HepG2 (cell line): ENCODE measurements around the gene SFPQ. TPM values are rescaled to one million over a fixed set of nuclear protein-coding genes. Genes with fewer than 3 reads are reported as not detected.
A peak's percentile ranks its signal among the peaks of the same experiment; 100 is the strongest.

Experiments
- ARNT ChIP-seq: fragments of 450-650 bp; IDR thresholded peaks from 2 replicates; pipeline ENCODE4 v1.6.1; 2017
- E2F5 ChIP-seq: sonication (generic); formaldehyde crosslinking; conservative IDR thresholded peaks from 2 replicates; pipeline ENCODE4 v1.4.0; 2020; ENCODE audit warnings: missing genetic modification reagents
- FOXP1 ChIP-seq, 2 experiments: fragments of 450-650 bp in 1 of 2; IDR thresholded peaks; 2 replicates each; pipeline ENCODE4 v1.6.1; 2017 to 2018; ENCODE audit warnings: antibody characterized with exemption in 1 of 2
- HMG20B ChIP-seq: conservative IDR thresholded peaks from 2 replicates; pipeline ENCODE4 v1.6.1; 2016; ENCODE audit warnings: missing genetic modification reagents, missing compliant biosample characterization
- IKZF5 ChIP-seq: IDR thresholded peaks from 2 replicates; pipeline ENCODE4 v1.6.1; 2018; ENCODE audit warnings: missing genetic modification reagents, mild to moderate bottlenecking, missing compliant biosample characterization
- IRF1 ChIP-seq: sonication (generic); formaldehyde crosslinking; IDR thresholded peaks from 2 replicates; pipeline ENCODE4 v1.4.0; 2020; ENCODE audit warnings: low read depth, mild to moderate bottlenecking, missing genetic modification reagents
- ONECUT2 ChIP-seq: sonication (generic); formaldehyde crosslinking; IDR thresholded peaks from 2 replicates; pipeline ENCODE4 v1.4.0; 2020; ENCODE audit warnings: missing genetic modification reagents
- PAWR ChIP-seq: sonication (generic); formaldehyde crosslinking; IDR thresholded peaks from 2 replicates; pipeline ENCODE4 v1.4.0; 2020; ENCODE audit warnings: missing genetic modification reagents, mild to moderate bottlenecking, borderline replicate concordance
- SNAPC2 ChIP-seq: sonication (generic); formaldehyde crosslinking; IDR thresholded peaks from 2 replicates; pipeline ENCODE4 v1.8.1; 2022; ENCODE audit warnings: mild to moderate bottlenecking, missing genetic modification reagents
- TMF1 ChIP-seq: sonication (generic); formaldehyde crosslinking; IDR thresholded peaks from 2 replicates; pipeline ENCODE4 v1.8.1; 2022; ENCODE audit warnings: low read depth, missing genetic modification reagents
- ZBTB2 ChIP-seq: sonication (generic); formaldehyde crosslinking; IDR thresholded peaks from 2 replicates; pipeline ENCODE4 v1.8.0; 2022; ENCODE audit warnings: low read depth, missing genetic modification reagents
- ZBTB25 ChIP-seq: IDR thresholded peaks from 2 replicates; pipeline ENCODE4 v1.6.1; 2018; ENCODE audit warnings: missing genetic modification reagents
- ZC3H4 ChIP-seq: sonication (generic); formaldehyde crosslinking; IDR thresholded peaks from 2 replicates; pipeline ENCODE4 v1.4.0; 2020; ENCODE audit warnings: missing genetic modification reagents, borderline replicate concordance
- ZMAT5 ChIP-seq: sonication (generic); formaldehyde crosslinking; IDR thresholded peaks from 2 replicates; pipeline ENCODE4 v1.5.0; 2020; ENCODE audit warnings: mild to moderate bottlenecking, low read depth, missing genetic modification reagents, borderline replicate concordance
- ZNF326 ChIP-seq: sonication (generic); formaldehyde crosslinking; IDR thresholded peaks from 2 replicates; pipeline ENCODE4 v1.4.0; 2020; ENCODE audit warnings: missing genetic modification reagents, borderline replicate concordance
- ZNF441 ChIP-seq: sonication (generic); formaldehyde crosslinking; IDR thresholded peaks from 2 replicates; pipeline ENCODE4 v1.7.0; 2021; ENCODE audit warnings: missing genetic modification reagents, borderline replicate concordance
- ZNF652 ChIP-seq: IDR thresholded peaks from 2 replicates; pipeline ENCODE4 v1.6.1; 2016; ENCODE audit warnings: low read depth, borderline replicate concordance
- ZSCAN25 ChIP-seq: sonication (generic); formaldehyde crosslinking; IDR thresholded peaks from 2 replicates; pipeline ENCODE4 v1.8.0; 2022; ENCODE audit warnings: mild to moderate bottlenecking, missing genetic modification reagents
- ZSCAN9 ChIP-seq: IDR thresholded peaks from 2 replicates; pipeline ENCODE4 v1.6.1; 2016; ENCODE audit warnings: borderline replicate concordance
- ZUFSP ChIP-seq: sonication (generic); formaldehyde crosslinking; IDR thresholded peaks from 2 replicates; pipeline ENCODE4 v1.9.0; 2021; ENCODE audit warnings: missing genetic modification reagents, mild to moderate bottlenecking, borderline replicate concordance
- polyA plus RNA-seq, 8 experiments: library from polyadenylated mRNA; depleted of rRNA in 3 of 8; stranded (reverse) in 7 of 8; unstranded in 1 of 8; fragments of >200 nt; fragmentation: Illumina TruSeq in 4 of 8; extraction: Trizol in 4 of 8; gene quantifications; 2 replicates each; pipeline versions ENCODE4 v1.2.1 to v1.2.3, GENCODE V29; 2011 to 2016; ENCODE audit warnings: low read depth in 4 of 8, missing spikeins in 1 of 8, mixed read lengths in 1 of 8; ENCODE audit not compliant: insufficient read depth in 1 of 8
- total RNA-seq, 5 experiments: library from RNA; depleted of rRNA; stranded (reverse); fragments of >200 nt; fragmentation: Illumina TruSeq; extraction: Trizol; gene quantifications; 2 replicates each; pipeline ENCODE4 v1.2.3, GENCODE V29; 2016; ENCODE audit warnings: low read depth in 1 of 5

SFPQ gene
- total and polyA plus RNA-seq, 2 of the 13 experiments (the other 11 are each of a cell fraction or from before 2014, with no cell fraction given), result 101 to 292 TPM

- TF ChIP-seq ZUFSP (no peak), IKZF5 (peak; percentile 91), E2F5 (CRISPR knock-in tag) (0 out of 2 replicates have a peak, but pooled peaks have one; percentile 55), PAWR (no peak), ZMAT5 (CRISPR knock-in tag) (no peak), FOXP1 (IDR thresholded peaks at IDR 0.05) (no peak), FOXP1 (CRISPR knock-in tag; IDR thresholded peaks at IDR 0.05) (no peak), ZBTB25 (0 out of 2 replicates have a peak, but pooled peaks have one; percentile 36), HMG20B (CRISPR knock-in tag) (no peak), ZNF652 (no peak), ZSCAN9 (CRISPR knock-in tag) (peak; percentile 93), ZNF441 (CRISPR knock-in tag) (no peak), ONECUT2 (no peak), ZBTB2 (no peak), SNAPC2 (CRISPR knock-in tag) (no peak), ZSCAN25 (CRISPR knock-in tag) (no peak), ARNT (no peak), IRF1 (CRISPR knock-in tag) (no peak), ZC3H4 (CRISPR knock-in tag) (no peak), TMF1 (no peak), ZNF326 (CRISPR knock-in tag) (no peak)
Observed at GRCh38 chr1:35192853-35193664, at the start of gene SFPQ (continued).
